Measurements from ENCODE around the gene POP4. TPM values are rescaled to one million over a fixed set of nuclear protein-coding genes. Genes with fewer than 3 reads are reported as not detected.

Gene POP4
- total and polyA plus RNA-seq, 7 donors = 45.3 to 144 (median 63.9) TPM

- intact Hi-C loops (cut with DNase I) = no loop called here
- no peak for ATAC-seq
- no peak overlapping the region for H3K27ac ChIP-seq
- H3K36me3 ChIP-seq (ENCODE audit: insufficient read depth in 1 of 2, low read depth in 1 of 2) = no peaks in the 10 kb centered on the region
- peaks cover 6% of the 10 kb centered on the region for H3K9me3 ChIP-seq
- H3K27me3 ChIP-seq (ENCODE audit: insufficient read depth in 3 of 3, low read length in 2 of 3) = peaks cover 0 to 5% (median 0%) of the 10 kb centered on the region in 3 donors
- TF ChIP-seq CTCF (IDR thresholded peaks at IDR 0.05) = no peak
- DNase-seq = no peak
- 77 to 85% (median 81%) methylated on average over 5 of the region's 5 CpGs for WGBS, 3 donors
- H3K4me1 ChIP-seq = no peaks in the 10 kb centered on the region
- no peak overlapping the region for H3K4me3 ChIP-seq
These were observed 47.3 kb downstream of the POP4 start for GRCh38 chr19:29653398-29653797.

- DNase-seq = no peak
- no peak for TF ChIP-seq CTCF (IDR thresholded peaks at IDR 0.05)
- Histone ChIP-seq H3K4me3 (no peak overlapping the region), H3K27me3 (ENCODE audit: insufficient read depth in 3 of 3, low read length in 2 of 3) (peaks cover 0 to 5% (median 0%) of the 10 kb centered on the region in 3 donors), H3K9me3 (peaks cover 6% of the 10 kb centered on the region), H3K4me1 (no peaks in the 10 kb centered on the region), H3K36me3 (ENCODE audit: insufficient read depth in 1 of 2, low read depth in 1 of 2) (no peaks in the 10 kb centered on the region), H3K27ac (no peak overlapping the region)
- intact Hi-C loops (cut with DNase I) = no loop called here
- 66 to 74% (median 73%) methylated on average over 4 of the region's 4 CpGs for WGBS, 3 donors
- no peak for ATAC-seq
These were observed 49.7 kb downstream of the POP4 start for GRCh38 chr19:29655648-29656335.

- DNase-seq (no peak), ATAC-seq (no peak)
- whole genome bisulfite sequencing, 3 donors = 83 to 89% (median 84%) methylated on average over 5 of the region's 5 CpGs
- H3K27ac ChIP-seq = no peak overlapping the region
- no peaks in the 10 kb centered on the region for H3K36me3 ChIP-seq (ENCODE audit: insufficient read depth in 1 of 2, low read depth in 1 of 2)
- no peaks in the 10 kb centered on the region for H3K27me3 ChIP-seq (ENCODE audit: insufficient read depth in 3 of 3, low read length in 2 of 3)
- intact Hi-C loops (cut with DNase I) = no loop called here
- no peak overlapping the region for H3K4me3 ChIP-seq
- peaks cover 6% of the 10 kb centered on the region for H3K9me3 ChIP-seq
- TF ChIP-seq CTCF (IDR thresholded peaks at IDR 0.05) = no peak
- H3K4me1 ChIP-seq = peaks cover 14% of the 10 kb centered on the region
These were observed 52.3 kb downstream of the POP4 start for GRCh38 chr19:29658221-29658991.

GRCh38 chr19:29660835-29661234 is 54.8 kb downstream of the POP4 start:
- H3K27me3 ChIP-seq (ENCODE audit: insufficient read depth in 3 of 3, low read length in 2 of 3) = no peaks in the 10 kb centered on the region
- no peaks in the 10 kb centered on the region for H3K36me3 ChIP-seq (ENCODE audit: insufficient read depth in 1 of 2, low read depth in 1 of 2)
- ATAC-seq (no peak), DNase-seq (no peak)
- 55 to 69% (median 67%) methylated on average over 10 of the region's 10 CpGs for whole genome bisulfite sequencing, 3 donors
- H3K9me3 ChIP-seq = no peaks in the 10 kb centered on the region
- H3K4me3 ChIP-seq = no peak overlapping the region
- peaks cover 26% of the 10 kb centered on the region for H3K4me1 ChIP-seq
- intact Hi-C loops (cut with DNase I) = loop anchor here in 1 of 2 donors (5.0 kb wide), 1 partner anchor 56 kb away; the partner anchor contains the start of gene C19orf12
- H3K27ac ChIP-seq = no peak overlapping the region
- TF ChIP-seq CTCF (IDR thresholded peaks at IDR 0.05) = no peak
